A673 (cell line): ENCODE results near the gene DCAF12. TPM values are rescaled to one million over a fixed set of nuclear protein-coding genes. Genes with fewer than 3 reads are reported as not detected.

ENCODE experiments used
- BruUV-seq: library from RNA; stranded (reverse); fragments of 400-500 nt; replicated peaks from 2 replicates; lab custom pipeline; 2021; lab: Mats Ljungman, UMichigan
- CTCF ChIA-PET: fragments of 300-600 bp; sonication (Branson Sonifier 250); formaldehyde crosslinking; loops from one replicate; lab custom pipeline; 2022; ENCODE audit warnings: antibody characterized with exemption; lab: Charles Lee
- POLR2A ChIA-PET: fragments of 300-600 bp; sonication (Branson Sonifier 250); formaldehyde crosslinking; loops from one replicate; lab custom pipeline; 2022; ENCODE audit warnings: antibody characterized with exemption; ENCODE audit not compliant: low non-redundant PET; lab: Charles Lee
- DNase-seq: peaks from one replicate; pipeline ENCODE4 v3.0.0-alpha.2; 2015; ENCODE audit warnings: low spot score
- H3K27ac ChIP-seq: fragments of 200-600 bp; sonication (generic); 2 replicates; pipeline ENCODE4 v1.5.1; 2016; ENCODE audit warnings: mixed run types, low read depth, mild to moderate bottlenecking, mixed read lengths, antibody characterized with exemption, low read length; ENCODE audit not compliant: poor library complexity, severe bottlenecking
- H3K27me3 ChIP-seq: fragments of 200-600 bp; sonication (generic); replicated peaks from 2 replicates; pipeline ENCODE4 v1.6.1; 2017; ENCODE audit warnings: mixed run types, low read depth, mild to moderate bottlenecking, mixed read lengths, antibody characterized with exemption, low read length; ENCODE audit not compliant: insufficient read depth, poor library complexity
- H3K36me3 ChIP-seq: fragments of 200-600 bp; sonication (generic); 2 replicates; pipeline ENCODE4 v1.6.1; 2016; ENCODE audit warnings: mixed run types, mild to moderate bottlenecking, mixed read lengths, antibody characterized with exemption, low read length; ENCODE audit not compliant: insufficient read depth, poor library complexity, severe bottlenecking
- H3K4me1 ChIP-seq: fragments of 200-600 bp; sonication (generic); 2 replicates; pipeline ENCODE4 v1.6.1; 2017; ENCODE audit warnings: mixed run types, mild to moderate bottlenecking, mixed read lengths, antibody characterized with exemption, low read length; ENCODE audit not compliant: insufficient read depth, poor library complexity, severe bottlenecking
- H3K4me3 ChIP-seq: fragments of 200-600 bp; sonication (generic); 2 replicates; pipeline ENCODE4 v1.5.1; 2016; ENCODE audit warnings: low read depth, mixed run types, mild to moderate bottlenecking, mixed read lengths, low read length; ENCODE audit not compliant: poor library complexity, severe bottlenecking
- H3K9me3 ChIP-seq: fragments of 200-600 bp; sonication (generic); 2 replicates; pipeline ENCODE4 v1.6.1; 2016; ENCODE audit warnings: mixed run types, low read depth, mild to moderate bottlenecking, mixed read lengths, antibody characterized with exemption, low read length; ENCODE audit not compliant: poor library complexity, severe bottlenecking
- CTCF ChIP-seq: fragments of 300-800, 200-600 bp; sonication (generic); conservative IDR thresholded peaks from 2 replicates; pipeline ENCODE4 v1.5.1; 2017; ENCODE audit warnings: low read depth, mild to moderate bottlenecking, antibody characterized with exemption, low read length, moderate library complexity, mixed read lengths
- EZH2 ChIP-seq: fragments of 200-600 bp; sonication (generic); IDR thresholded peaks from 2 replicates; pipeline ENCODE4 v1.6.1; 2017; ENCODE audit warnings: borderline replicate concordance, low read depth, mild to moderate bottlenecking, mixed read lengths, antibody characterized with exemption, low read length; ENCODE audit not compliant: poor library complexity, severe bottlenecking
- intact Hi-C: fragments of 100-400 bp; cut with micrococcal nuclease; formaldehyde crosslinking; loops from one replicate; pipeline ENCODE4 v1.10.0; 2022; ENCODE audit not compliant: unreplicated experiment
- total RNA-seq: library from RNA; stranded (reverse); gene quantifications from 2 replicates; pipeline ENCODE4 v1.2.3, GENCODE V29; 2021

The DCAF12 gene
- total RNA-seq, 1 experiment from 2014 or later: 37.9 TPM

GRCh38 chr9:34134521-34134920, 8.0 kb upstream of the DCAF12 start:
- intact Hi-C loops: no loop called here
- no peak for DNase-seq
- TF ChIP-seq CTCF: no peak
- no peak for TF ChIP-seq EZH2
- ChIA-PET POLR2A (no interaction called here), CTCF (no interaction called here)
- H3K27ac ChIP-seq: no peak overlapping the region
- H3K4me3 ChIP-seq: no peak overlapping the region
- no peaks in the 10 kb centered on the region for H3K4me1 ChIP-seq
- no peaks in the 10 kb centered on the region for H3K27me3 ChIP-seq
- no TSS peak for BruUV-seq
- H3K36me3 ChIP-seq: no peaks in the 10 kb centered on the region
- no peaks in the 10 kb centered on the region for H3K9me3 ChIP-seq

GRCh38 chr9:34133436-34133949, 7.0 kb upstream of the DCAF12 start:
- BruUV-seq: no TSS peak
- intact Hi-C loops: no loop called here
- H3K27ac ChIP-seq: no peak overlapping the region
- no peak for DNase-seq
- H3K4me3 ChIP-seq: no peak overlapping the region
- H3K27me3 ChIP-seq: no peaks in the 10 kb centered on the region
- no peaks in the 10 kb centered on the region for H3K36me3 ChIP-seq
- no peaks in the 10 kb centered on the region for H3K9me3 ChIP-seq
- no peaks in the 10 kb centered on the region for H3K4me1 ChIP-seq
- TF ChIP-seq EZH2: no peak
- TF ChIP-seq CTCF: no peak
- POLR2A ChIA-PET: no interaction called here
- CTCF ChIA-PET: no interaction called here

- ChIA-PET POLR2A (no interaction called here), CTCF (no interaction called here)
- H3K4me1 ChIP-seq: no peaks in the 10 kb centered on the region
- no TSS peak for BruUV-seq
- DNase-seq: no peak
- H3K36me3 ChIP-seq: no peaks in the 10 kb centered on the region
- no peaks in the 10 kb centered on the region for H3K27me3 ChIP-seq
- H3K9me3 ChIP-seq: no peaks in the 10 kb centered on the region
- no peak for TF ChIP-seq EZH2
- TF ChIP-seq CTCF: no peak
- no peak overlapping the region for H3K4me3 ChIP-seq
- intact Hi-C loops: no loop called here
- no peak overlapping the region for H3K27ac ChIP-seq
Measured at GRCh38 chr9:34131571-34131970, 5.1 kb upstream of the DCAF12 start.
